Bronchial epithelial cell (primary cell): ENCODE measurements around the gene NOL3. TPM values are rescaled to one million over a fixed set of nuclear protein-coding genes. Genes with fewer than 3 reads are reported as not detected.

Experiments used
- DNase-seq: peaks from one replicate; pipeline ENCODE4 v3.0.0-alpha.2; 2010; ENCODE audit warnings: low read depth
- FAIRE-seq: peaks from 2 replicates; lab custom pipeline; 2011; peaks lifted over from hg19 to GRCh38; lab: Jason Lieb, UNC
- H3K27me3 ChIP-seq: 2 replicates; pipeline ENCODE4 v1.5.1; 2011; ENCODE audit warnings: low read length; ENCODE audit not compliant: control insufficient read depth, insufficient read depth
- H3K36me3 ChIP-seq: 2 replicates; pipeline ENCODE4 v1.5.1; 2011; ENCODE audit warnings: low read length; ENCODE audit not compliant: control insufficient read depth, insufficient read depth
- H3K4me3 ChIP-seq: 2 replicates; pipeline ENCODE4 v1.5.1; 2011; ENCODE audit warnings: mild to moderate bottlenecking, low read depth, low read length, control low read depth
- total RNA-seq: library from RNA; depleted of rRNA; stranded (reverse); fragments of >200 nt; gene quantifications from 2 replicates; pipeline ENCODE4 v1.2.1, GENCODE V29; 2014
- TF ChIP-seq, protein P1 (sequence below): IDR thresholded peaks from 2 replicates; pipeline ENCODE4 v1.5.1; 2011; ENCODE audit warnings: mild to moderate bottlenecking, moderate library complexity, low read length, control low read depth, inconsistent platforms; ENCODE audit not compliant: insufficient read depth, severe bottlenecking

The NOL3 gene
- total RNA-seq, 1 donor from 2014 or later: 28.2 TPM

DNA sequence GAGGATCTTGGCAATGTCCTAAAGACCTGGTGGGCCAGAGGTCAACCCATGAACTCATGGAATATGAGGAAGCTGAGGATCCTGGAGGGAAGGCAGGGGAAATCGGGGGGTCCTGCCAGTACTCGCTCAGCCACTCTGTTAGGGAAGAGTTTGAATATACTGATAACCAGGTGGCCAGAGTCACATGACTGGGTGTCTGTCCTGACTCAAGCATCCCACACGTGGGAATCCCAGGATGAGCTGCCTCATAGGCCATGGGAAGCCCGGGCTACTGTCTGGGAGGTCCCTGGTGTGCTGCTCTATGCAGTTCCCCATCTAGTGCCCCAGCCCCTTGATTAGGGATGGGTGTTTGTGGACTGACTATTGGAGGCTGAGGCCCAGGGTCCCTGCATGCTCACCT, 18.0 kb downstream of the NOL3 start:
- DNase-seq (no peak), FAIRE-seq (no peak)
- Histone ChIP-seq H3K4me3 (no peak overlapping the region), H3K27me3 (no peaks in the 10 kb centered on the region), H3K36me3 (peaks cover 3% of the 10 kb centered on the region)
- TF ChIP-seq, protein P1, sequence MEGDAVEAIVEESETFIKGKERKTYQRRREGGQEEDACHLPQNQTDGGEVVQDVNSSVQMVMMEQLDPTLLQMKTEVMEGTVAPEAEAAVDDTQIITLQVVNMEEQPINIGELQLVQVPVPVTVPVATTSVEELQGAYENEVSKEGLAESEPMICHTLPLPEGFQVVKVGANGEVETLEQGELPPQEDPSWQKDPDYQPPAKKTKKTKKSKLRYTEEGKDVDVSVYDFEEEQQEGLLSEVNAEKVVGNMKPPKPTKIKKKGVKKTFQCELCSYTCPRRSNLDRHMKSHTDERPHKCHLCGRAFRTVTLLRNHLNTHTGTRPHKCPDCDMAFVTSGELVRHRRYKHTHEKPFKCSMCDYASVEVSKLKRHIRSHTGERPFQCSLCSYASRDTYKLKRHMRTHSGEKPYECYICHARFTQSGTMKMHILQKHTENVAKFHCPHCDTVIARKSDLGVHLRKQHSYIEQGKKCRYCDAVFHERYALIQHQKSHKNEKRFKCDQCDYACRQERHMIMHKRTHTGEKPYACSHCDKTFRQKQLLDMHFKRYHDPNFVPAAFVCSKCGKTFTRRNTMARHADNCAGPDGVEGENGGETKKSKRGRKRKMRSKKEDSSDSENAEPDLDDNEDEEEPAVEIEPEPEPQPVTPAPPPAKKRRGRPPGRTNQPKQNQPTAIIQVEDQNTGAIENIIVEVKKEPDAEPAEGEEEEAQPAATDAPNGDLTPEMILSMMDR: no peak

DNA sequence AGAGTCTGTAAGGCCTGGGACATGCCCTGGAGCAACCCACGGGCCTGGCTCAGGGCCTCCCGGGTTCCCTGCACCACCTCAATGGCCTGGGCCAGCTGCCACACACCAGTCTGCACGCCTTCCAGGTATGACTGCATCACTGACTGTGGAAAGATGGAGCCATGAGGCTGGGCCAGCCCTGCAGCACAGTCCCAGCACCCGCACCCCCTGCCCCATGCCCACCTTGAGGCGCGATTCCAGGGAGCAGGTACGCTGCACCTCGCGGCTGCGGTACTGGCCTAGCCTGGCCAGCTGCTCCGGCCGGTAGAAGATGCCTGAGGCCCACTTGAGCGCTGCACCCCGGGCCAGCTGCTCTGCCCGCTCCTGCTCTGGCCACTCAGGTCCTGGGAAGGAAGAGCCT, 18.5 kb downstream of the NOL3 start:
- FAIRE-seq: no peak

DNA sequence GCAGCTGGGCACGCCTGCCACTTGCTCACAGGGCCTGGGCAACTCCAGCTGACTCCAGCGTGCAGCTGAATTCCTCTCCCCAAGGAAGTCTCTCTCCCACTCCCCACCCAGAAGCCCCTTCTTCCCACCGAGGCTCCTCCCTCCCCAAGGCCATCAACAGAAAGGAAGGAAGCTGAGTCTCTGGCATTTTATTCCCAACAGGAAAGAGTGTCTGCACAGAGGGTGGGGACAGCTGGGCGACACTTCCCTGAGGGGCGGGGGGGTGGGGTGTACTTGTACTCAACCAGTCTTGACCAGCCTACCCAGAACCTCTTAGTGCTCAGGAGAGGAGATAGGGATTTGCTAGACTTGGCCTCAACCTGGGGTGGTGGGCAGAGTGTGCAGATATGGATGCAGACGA, 19.7 kb downstream of the NOL3 start, which contains the start of gene EXOC3L1:
EXOC3L1 (minus strand) TSS at position 96 of the 400 bp plus-strand sequence. CDS start 460 bp downstream, outside the sequence.
- no peak for FAIRE-seq
- H3K27me3 ChIP-seq: no peaks in the 10 kb centered on the region
- no peak for DNase-seq
- TF ChIP-seq, protein P1: no peak
- peaks cover 19% of the 10 kb centered on the region for H3K36me3 ChIP-seq
- H3K4me3 ChIP-seq: no peak within 1 kb of the TSS

More for the DNA sequence above, 18.5 kb downstream of the NOL3 start:
- no peaks in the 10 kb centered on the region for H3K27me3 ChIP-seq
- TF ChIP-seq, protein P1: no peak
- H3K4me3 ChIP-seq: no peak overlapping the region
- peaks cover 7% of the 10 kb centered on the region for H3K36me3 ChIP-seq
- DNase-seq: no peak

DNA sequence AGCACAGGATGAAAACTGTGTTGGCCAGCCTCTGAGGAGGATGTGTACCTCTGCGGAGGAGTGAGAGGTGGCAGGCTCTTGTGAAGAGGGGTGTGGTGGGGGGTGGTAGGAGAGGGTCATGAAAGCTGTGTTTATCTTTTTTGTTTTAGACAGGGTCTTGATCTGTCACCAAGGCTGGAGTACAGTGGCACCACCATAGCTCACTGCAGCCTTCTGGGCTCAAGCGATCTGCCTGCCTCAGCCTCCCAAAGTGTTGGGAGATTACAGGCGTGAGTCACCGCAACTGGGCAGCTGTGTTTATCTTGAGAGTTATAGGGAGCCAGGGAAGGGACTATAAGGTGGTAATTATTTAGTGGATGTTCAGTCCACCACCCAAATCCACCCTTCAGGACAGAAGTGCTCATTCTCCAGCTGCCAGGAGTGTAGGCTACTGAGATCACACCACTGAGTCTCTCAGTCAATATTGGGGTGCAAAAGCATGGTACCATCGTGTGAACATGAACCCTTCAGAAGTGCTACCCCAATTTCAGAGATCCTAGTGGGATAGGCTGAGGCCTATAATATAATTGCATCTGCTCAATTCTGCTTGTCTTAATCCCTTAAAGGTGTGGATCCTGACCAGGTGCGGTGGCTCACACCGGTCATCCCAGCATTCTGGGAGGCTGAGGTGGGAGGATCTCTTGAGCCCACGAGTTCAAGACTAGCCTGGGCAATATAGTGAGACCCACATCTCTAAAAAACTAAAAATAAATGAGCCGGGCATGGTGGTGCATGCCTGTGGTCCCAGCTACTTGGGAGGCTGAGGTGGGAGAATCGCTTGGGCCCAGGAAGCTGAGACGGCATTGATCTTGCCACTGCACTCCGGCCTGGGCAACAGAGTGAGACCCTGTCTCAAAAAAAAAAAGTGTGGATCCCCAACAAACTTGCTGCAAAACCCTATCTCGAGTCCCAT, 20.4 kb downstream of the NOL3 start:
- DNase-seq (no peak), FAIRE-seq (no peak)
- TF ChIP-seq, protein P1: no peak
- Histone ChIP-seq H3K27me3 (no peaks in the 10 kb centered on the region), H3K4me3 (no peak overlapping the region), H3K36me3 (peaks cover 24% of the 10 kb centered on the region)

DNA sequence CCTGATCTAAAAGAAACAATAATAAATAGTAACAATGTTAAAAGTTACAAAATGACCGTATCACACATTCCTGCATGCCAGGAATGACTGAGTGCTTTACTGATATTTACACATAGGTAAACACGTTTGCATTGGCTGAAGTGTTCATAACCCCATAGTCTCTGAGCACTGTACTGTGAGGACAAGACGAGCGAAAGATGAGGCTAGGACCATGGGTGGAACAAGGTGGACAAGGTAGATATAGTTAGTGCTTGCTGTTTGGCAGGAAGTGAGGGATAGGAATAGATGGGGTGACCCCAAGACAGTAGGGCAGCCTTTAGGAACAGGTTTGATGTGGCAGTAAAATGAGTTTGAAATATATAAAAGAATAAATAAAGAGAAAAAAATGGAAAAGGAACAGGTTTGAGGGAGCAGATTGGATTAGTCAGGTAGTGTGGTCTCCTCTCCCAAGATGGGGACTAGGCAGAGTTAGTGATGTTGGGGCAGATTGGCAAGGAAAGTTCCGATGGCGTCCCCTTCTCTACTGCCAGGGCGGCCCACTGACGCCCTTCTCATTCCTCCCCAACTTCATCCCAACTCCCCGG, 21.2 kb downstream of the NOL3 start:
- H3K36me3 ChIP-seq: peaks cover 30% of the 10 kb centered on the region
- no peak for DNase-seq
- H3K4me3 ChIP-seq: peak overlapping the region; percentile 76
- TF ChIP-seq, protein P1: no peak
- H3K27me3 ChIP-seq: no peaks in the 10 kb centered on the region
- no peak for FAIRE-seq
